Right lobe of liver (tissue), 6 donors: ENCODE measurements around the gene TTC19. TPM values are rescaled to one million over a fixed set of nuclear protein-coding genes. Genes with fewer than 3 reads are reported as not detected.

Experiments used
- ATAC-seq, 4 donors: fragments of 200-7000 bp; cut with Tn5 transposase; one replicate each; pipeline ENCODE4 v1.9.1; 2020; ENCODE audit warnings: mild to moderate bottlenecking in 4 of 4, moderate library complexity in 4 of 4
- DNase-seq, 3 donors: peaks; one replicate each; pipeline ENCODE4 v3.0.0-alpha.2; 2020
- H3K27ac ChIP-seq, 3 donors: fragments of 200-600 bp; one replicate each; pipeline ENCODE4 v1.8.0; 2022
- H3K27me3 ChIP-seq, 2 donors: fragments of 200-600 bp; one replicate each; pipeline ENCODE4 v1.8.0; 2022
- H3K36me3 ChIP-seq, 4 donors: fragments of 200-600 bp; sonication (generic) in 1 of 4; one replicate each; pipeline versions ENCODE4 v1.5.1 to v1.8.0; 2017 to 2022; ENCODE audit warnings: control low read depth in 1 of 4
- H3K4me1 ChIP-seq, 4 donors: fragments of 200-600 bp; sonication (generic) in 1 of 4; one replicate each; pipeline versions ENCODE4 v1.5.1 to v1.8.0; 2017 to 2022; ENCODE audit warnings: control low read depth in 1 of 4
- H3K4me3 ChIP-seq, 3 donors: fragments of 200-600 bp; one replicate each; pipeline ENCODE4 v1.8.0; 2022
- H3K9me3 ChIP-seq, 4 donors: fragments of 200-600 bp; sonication (generic) in 1 of 4; one replicate each; pipeline versions ENCODE4 v1.5.1 to v1.8.0; 2017 to 2022; ENCODE audit warnings: control low read depth in 1 of 4
- POLR2A ChIP-seq: fragments of 450-650 bp; IDR thresholded peaks from one replicate; pipeline ENCODE4 v1.6.1; 2017; ENCODE audit warnings: antibody characterized with exemption, mild to moderate bottlenecking
- WGBS: methylation state at CpG from one replicate; pipeline ENCODE4 v1.1.6; 2018; ENCODE audit warnings: low coverage, low lambda C conversion rate; ENCODE audit not compliant: insufficient coverage; ENCODE audit errors: missing lambda C conversion rate; 5-methylcytosine and 5-hydroxymethylcytosine counted together
- intact Hi-C, 2 donors: fragments of 100-400 bp; cut with DNase I; formaldehyde crosslinking; loops; one replicate each; pipeline versions ENCODE4 v1.11.2 to v1.14.1; 2022
- total RNA-seq, 6 experiments: library from RNA; depleted of rRNA in 2 of 6; stranded (reverse); fragments of >200 nt in 2 of 6; fragmentation: NEBNext Ultra II Directional in 3 of 6; extraction: Animal tissue kit (Norgen Biotek cat#: 25700) in 3 of 6; gene quantifications; one replicate each; pipeline versions ENCODE4 v1.1.0 to v1.2.4, GENCODE V29; 2016 to 2023
- TF ChIP-seq, protein P1 (sequence below), 4 donors: fragments of 200-600 bp in 3 of 4; fragments of 450-650 bp in 1 of 4; IDR thresholded peaks; one replicate each; pipeline versions ENCODE4 v1.5.1 to v1.8.0; 2016 to 2022; ENCODE audit warnings: antibody characterized with exemption in 4 of 4, mild to moderate bottlenecking in 2 of 4
- donor health status: DM: no; HTN: yes; CAD: no.
- donor health status: DM: no; HTN: no; CAD: no.
- donor health status: DM: no; HTN: no; CAD: no.
- donor health status: DM: no; HTN: yes; CAD: no.
- donor health status: DM: no; HTN: yes; CAD: no.

TTC19 gene
- total RNA-seq, 6 experiments from 2014 or later = 14.3 to 32.3 (median 19.9) TPM

DNA sequence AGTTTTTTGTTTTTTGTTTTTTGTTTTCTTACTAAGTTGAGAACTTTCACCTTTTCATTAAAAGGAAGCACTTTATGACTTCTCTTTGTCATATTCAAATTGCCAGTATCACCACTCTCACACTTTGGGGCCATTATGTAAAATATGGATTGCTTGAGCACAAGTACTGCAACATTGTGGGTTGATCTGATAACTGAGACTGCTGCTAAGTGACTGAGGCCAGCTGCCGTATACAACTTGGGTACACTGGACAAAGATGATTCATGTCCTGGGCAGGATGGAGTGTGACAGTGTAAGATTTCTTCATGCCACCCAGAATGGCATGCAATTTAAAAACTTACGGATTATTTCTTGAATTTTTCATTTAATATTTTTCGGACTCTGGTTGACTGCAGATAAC, 7.8 kb downstream of the TTC19 start:
- intact Hi-C loops = no loop called here
- Histone ChIP-seq H3K27me3 (no peaks in the 10 kb centered on the region), H3K9me3 (no peaks in the 10 kb centered on the region), H3K4me1 (peaks cover 0 to 12% (median 0%) of the 10 kb centered on the region in 4 donors), H3K4me3 (no peak overlapping the region), H3K27ac (no peak overlapping the region), H3K36me3 (peaks cover 0 to 71% (median 27%) of the 10 kb centered on the region in 4 donors)
- 91% methylated on average over 3 of the region's 3 CpGs for WGBS
- DNase-seq (no peak), ATAC-seq (no peak)
- TF ChIP-seq POLR2A = no peak
- TF ChIP-seq, protein P1, sequence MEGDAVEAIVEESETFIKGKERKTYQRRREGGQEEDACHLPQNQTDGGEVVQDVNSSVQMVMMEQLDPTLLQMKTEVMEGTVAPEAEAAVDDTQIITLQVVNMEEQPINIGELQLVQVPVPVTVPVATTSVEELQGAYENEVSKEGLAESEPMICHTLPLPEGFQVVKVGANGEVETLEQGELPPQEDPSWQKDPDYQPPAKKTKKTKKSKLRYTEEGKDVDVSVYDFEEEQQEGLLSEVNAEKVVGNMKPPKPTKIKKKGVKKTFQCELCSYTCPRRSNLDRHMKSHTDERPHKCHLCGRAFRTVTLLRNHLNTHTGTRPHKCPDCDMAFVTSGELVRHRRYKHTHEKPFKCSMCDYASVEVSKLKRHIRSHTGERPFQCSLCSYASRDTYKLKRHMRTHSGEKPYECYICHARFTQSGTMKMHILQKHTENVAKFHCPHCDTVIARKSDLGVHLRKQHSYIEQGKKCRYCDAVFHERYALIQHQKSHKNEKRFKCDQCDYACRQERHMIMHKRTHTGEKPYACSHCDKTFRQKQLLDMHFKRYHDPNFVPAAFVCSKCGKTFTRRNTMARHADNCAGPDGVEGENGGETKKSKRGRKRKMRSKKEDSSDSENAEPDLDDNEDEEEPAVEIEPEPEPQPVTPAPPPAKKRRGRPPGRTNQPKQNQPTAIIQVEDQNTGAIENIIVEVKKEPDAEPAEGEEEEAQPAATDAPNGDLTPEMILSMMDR (IDR thresholded peaks at IDR 0.05) = no peak

GRCh38 chr17:16013943-16014407, 14.4 kb downstream of the TTC19 start:
- 38% methylated on average over 3 of the region's 3 CpGs for WGBS

GRCh38 chr17:16019347-16019746, 19.7 kb downstream of the TTC19 start:
- TF ChIP-seq POLR2A = no peak
- TF ChIP-seq, protein P1 (IDR thresholded peaks at IDR 0.05) = no peak
- H3K36me3 ChIP-seq = peaks cover 0 to 6% (median 3%) of the 10 kb centered on the region in 4 donors
- no peak overlapping the region for H3K27ac ChIP-seq
- no peaks in the 10 kb centered on the region for H3K9me3 ChIP-seq
- WGBS = 60% methylated on average over 1 of the region's 1 CpG
- no peak overlapping the region for H3K4me3 ChIP-seq
- ATAC-seq (no peak), DNase-seq (no peak)
- intact Hi-C loops = no loop called here
- H3K4me1 ChIP-seq = no peaks in the 10 kb centered on the region
- H3K27me3 ChIP-seq = no peaks in the 10 kb centered on the region

More at GRCh38 chr17:16013943-16014407, 14.4 kb downstream of the TTC19 start:
- intact Hi-C loops = no loop called here
- DNase-seq (no peak), ATAC-seq (peak; percentile 41 to 64 (median 51))
- Histone ChIP-seq H3K36me3 (peaks cover 0 to 15% (median 7%) of the 10 kb centered on the region in 4 donors), H3K9me3 (no peaks in the 10 kb centered on the region), H3K27me3 (no peaks in the 10 kb centered on the region), H3K4me1 (peaks cover 0 to 12% (median 0%) of the 10 kb centered on the region in 4 donors), H3K27ac (no peak overlapping the region), H3K4me3 (no peak overlapping the region)
- no peak for TF ChIP-seq POLR2A
- TF ChIP-seq, protein P1 (IDR thresholded peaks at IDR 0.05) = peak; percentile 38 to 47 (median 42)

- Histone ChIP-seq H3K36me3 (peaks cover under 1 to 45% (median 20%) of the 10 kb centered on the region in 4 donors), H3K4me1 (no peaks in the 10 kb centered on the region), H3K27ac (no peak overlapping the region), H3K4me3 (no peak overlapping the region), H3K9me3 (no peaks in the 10 kb centered on the region), H3K27me3 (no peaks in the 10 kb centered on the region)
- ATAC-seq (no peak), DNase-seq (no peak)
- no peak for TF ChIP-seq POLR2A
- TF ChIP-seq, protein P1 (IDR thresholded peaks at IDR 0.05) = no peak
- intact Hi-C loops = no loop called here
- 66% methylated on average over 4 of the region's 4 CpGs for WGBS
These were observed 24.3 kb downstream of the TTC19 start for GRCh38 chr17:16023881-16024280.

GRCh38 chr17:16025202-16025601, 25.6 kb downstream of the TTC19 start:
- no peaks in the 10 kb centered on the region for H3K9me3 ChIP-seq
- peaks cover 7 to 58% (median 28%) of the 10 kb centered on the region in 4 donors for H3K36me3 ChIP-seq
- H3K4me3 ChIP-seq = no peak overlapping the region
- TF ChIP-seq POLR2A = no peak
- TF ChIP-seq, protein P1 (IDR thresholded peaks at IDR 0.05) = no peak
- intact Hi-C loops = no loop called here
- no peaks in the 10 kb centered on the region for H3K4me1 ChIP-seq
- no peaks in the 10 kb centered on the region for H3K27me3 ChIP-seq
- ATAC-seq = no peak
- no peak overlapping the region for H3K27ac ChIP-seq
- no peak for DNase-seq
- WGBS = 100% methylated on average over 1 of the region's 1 CpG
